Neutrophil (primary cell): Measurements from ENCODE around the gene TRABD2B.

Experiments used
- H3K27ac ChIP-seq: fragments of 200-600 bp; sonication (generic); 2 replicates; pipeline ENCODE4 v1.5.1; 2016; ENCODE audit warnings: mild to moderate bottlenecking, moderate library complexity
- H3K27me3 ChIP-seq: fragments of 200-600 bp; sonication (generic); 2 replicates; pipeline ENCODE4 v1.6.0; 2016; ENCODE audit warnings: mild to moderate bottlenecking
- H3K36me3 ChIP-seq: fragments of 200-600 bp; sonication (generic); 2 replicates; pipeline ENCODE4 v1.5.1; 2017
- H3K4me1 ChIP-seq, 2 experiments: fragments of 200-600 bp in 1 of 2; sonication (generic) in 1 of 2; 1 replicate in 1 of 2; 2 replicates in 1 of 2; pipeline versions ENCODE4 v1.5.1 to v1.6.1; 2013 to 2016; ENCODE audit warnings: low read depth in 1 of 2, low read length in 1 of 2, mild to moderate bottlenecking in 1 of 2, moderate library complexity in 1 of 2; ENCODE audit not compliant: control insufficient read depth in 1 of 2, insufficient read depth in 1 of 2
- H3K4me3 ChIP-seq, 2 experiments: fragments of 200-600 bp in 1 of 2; sonication (generic) in 1 of 2; 1 replicate in 1 of 2; 2 replicates in 1 of 2; pipeline ENCODE4 v1.5.1; 2013 to 2016; ENCODE audit warnings: low read depth in 1 of 2, low read length in 1 of 2, mild to moderate bottlenecking in 1 of 2, moderate library complexity in 1 of 2
- H3K9me3 ChIP-seq: fragments of 200-600 bp; sonication (generic); 2 replicates; pipeline ENCODE4 v1.5.1; 2016
- TF ChIP-seq, protein P1 (sequence below): fragments of 200-600 bp; sonication (generic); IDR thresholded peaks from 2 replicates; pipeline ENCODE4 v1.5.1; 2016; ENCODE audit warnings: antibody characterized with exemption

The TRABD2B gene

GRCh38 chr1:48038270-48038767 is 41.1 kb upstream of the TRABD2B start:
- Histone ChIP-seq H3K36me3 (no peaks in the 10 kb centered on the region), H3K4me3 (no peak overlapping the region), H3K4me1 (no peaks in the 10 kb centered on the region), H3K27ac (no peak overlapping the region), H3K9me3 (no peaks in the 10 kb centered on the region), H3K27me3 (peaks cover 6% of the 10 kb centered on the region)
- TF ChIP-seq, protein P1, sequence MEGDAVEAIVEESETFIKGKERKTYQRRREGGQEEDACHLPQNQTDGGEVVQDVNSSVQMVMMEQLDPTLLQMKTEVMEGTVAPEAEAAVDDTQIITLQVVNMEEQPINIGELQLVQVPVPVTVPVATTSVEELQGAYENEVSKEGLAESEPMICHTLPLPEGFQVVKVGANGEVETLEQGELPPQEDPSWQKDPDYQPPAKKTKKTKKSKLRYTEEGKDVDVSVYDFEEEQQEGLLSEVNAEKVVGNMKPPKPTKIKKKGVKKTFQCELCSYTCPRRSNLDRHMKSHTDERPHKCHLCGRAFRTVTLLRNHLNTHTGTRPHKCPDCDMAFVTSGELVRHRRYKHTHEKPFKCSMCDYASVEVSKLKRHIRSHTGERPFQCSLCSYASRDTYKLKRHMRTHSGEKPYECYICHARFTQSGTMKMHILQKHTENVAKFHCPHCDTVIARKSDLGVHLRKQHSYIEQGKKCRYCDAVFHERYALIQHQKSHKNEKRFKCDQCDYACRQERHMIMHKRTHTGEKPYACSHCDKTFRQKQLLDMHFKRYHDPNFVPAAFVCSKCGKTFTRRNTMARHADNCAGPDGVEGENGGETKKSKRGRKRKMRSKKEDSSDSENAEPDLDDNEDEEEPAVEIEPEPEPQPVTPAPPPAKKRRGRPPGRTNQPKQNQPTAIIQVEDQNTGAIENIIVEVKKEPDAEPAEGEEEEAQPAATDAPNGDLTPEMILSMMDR, result no peak

GRCh38 chr1:48036710-48037355 is 39.6 kb upstream of the TRABD2B start:
- no peaks in the 10 kb centered on the region for H3K36me3 ChIP-seq
- no peaks in the 10 kb centered on the region for H3K9me3 ChIP-seq
- no peaks in the 10 kb centered on the region for H3K4me1 ChIP-seq
- H3K27ac ChIP-seq, result no peak overlapping the region
- peaks cover 6% of the 10 kb centered on the region for H3K27me3 ChIP-seq
- no peak overlapping the region for H3K4me3 ChIP-seq
- TF ChIP-seq, protein P1, result no peak

- no peaks in the 10 kb centered on the region for H3K4me1 ChIP-seq
- TF ChIP-seq, protein P1, result no peak
Observed at GRCh38 chr1:48035371-48036141, 38.4 kb upstream of the TRABD2B start.

DNA sequence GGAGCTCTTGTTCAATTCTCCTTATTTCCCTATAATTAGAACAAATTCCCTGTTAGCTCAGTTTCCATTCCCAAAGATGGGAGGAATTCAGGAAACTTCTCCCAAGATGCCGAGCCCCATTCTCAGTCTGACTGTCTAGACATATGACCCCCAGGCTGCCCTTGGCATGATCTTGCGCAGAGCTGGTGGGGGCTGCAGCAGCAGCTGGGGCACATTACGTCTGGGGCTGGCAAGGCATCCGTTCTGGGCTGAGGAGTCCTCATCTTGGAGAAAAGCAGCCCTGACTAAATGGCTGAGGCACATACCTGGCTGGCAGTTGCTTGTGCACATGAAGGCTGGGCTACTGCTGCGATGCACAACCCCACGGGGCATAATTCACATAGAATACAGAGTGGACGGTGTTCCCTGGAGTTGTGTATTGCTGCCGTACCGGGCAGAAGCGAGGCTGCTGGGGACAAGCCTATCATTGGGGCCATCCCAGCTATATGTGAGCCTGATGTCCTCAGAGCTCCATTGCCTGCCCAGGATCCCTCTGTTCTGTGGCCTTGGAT is 36.4 kb upstream of the TRABD2B start:
- H3K27ac ChIP-seq, result no peak overlapping the region
- no peaks in the 10 kb centered on the region for H3K4me1 ChIP-seq
- no peaks in the 10 kb centered on the region for H3K9me3 ChIP-seq
- TF ChIP-seq, protein P1, result no peak
- no peak overlapping the region for H3K4me3 ChIP-seq
- H3K36me3 ChIP-seq, result no peaks in the 10 kb centered on the region
- H3K27me3 ChIP-seq, result peaks cover 6% of the 10 kb centered on the region

More at GRCh38 chr1:48035371-48036141, 38.4 kb upstream of the TRABD2B start:
- Histone ChIP-seq H3K9me3 (no peaks in the 10 kb centered on the region), H3K36me3 (no peaks in the 10 kb centered on the region), H3K27ac (no peak overlapping the region), H3K27me3 (peaks cover 6% of the 10 kb centered on the region), H3K4me3 (no peak overlapping the region)

- TF ChIP-seq, protein P1, result no peak
- Histone ChIP-seq H3K36me3 (no peaks in the 10 kb centered on the region), H3K27ac (no peak overlapping the region)
Observed at GRCh38 chr1:48031676-48032075, 34.5 kb upstream of the TRABD2B start.

More at GRCh38 chr1:48031676-48032075, 34.5 kb upstream of the TRABD2B start:
- no peaks in the 10 kb centered on the region for H3K9me3 ChIP-seq
- H3K27me3 ChIP-seq, result peaks cover 6% of the 10 kb centered on the region
- no peak overlapping the region for H3K4me3 ChIP-seq
- H3K4me1 ChIP-seq, result no peaks in the 10 kb centered on the region
